ENCODE measurements around the gene MYO10. TPM values are rescaled to one million over a fixed set of nuclear protein-coding genes. Genes with fewer than 3 reads are reported as not detected.
A peak's percentile ranks its signal among the peaks of the same experiment; 100 is the strongest.

Gene MYO10
- total and polyA plus RNA-seq, 8 donors, result 32.6 to 71.5 (median 65.0) TPM

DNA sequence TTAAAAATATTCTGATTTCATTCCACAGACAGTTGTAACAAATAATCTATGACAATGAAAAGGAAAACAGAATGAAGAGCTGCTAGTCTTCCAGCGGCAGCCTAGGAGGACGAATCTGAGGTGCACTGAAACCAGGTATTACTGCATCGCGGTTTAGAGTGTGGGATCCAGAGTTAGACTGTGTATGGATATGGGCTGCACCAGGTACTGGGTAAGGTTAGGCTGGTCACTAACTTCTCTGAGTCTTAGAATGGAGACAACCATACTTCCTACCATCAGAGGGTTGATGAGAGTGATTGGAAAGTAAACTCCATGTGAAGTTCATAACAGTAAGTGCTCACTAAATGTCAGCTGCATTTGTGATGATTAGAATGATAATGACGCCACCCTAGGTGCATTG is 158.7 kb downstream of the MYO10 start:
- TF ChIP-seq, protein P1, sequence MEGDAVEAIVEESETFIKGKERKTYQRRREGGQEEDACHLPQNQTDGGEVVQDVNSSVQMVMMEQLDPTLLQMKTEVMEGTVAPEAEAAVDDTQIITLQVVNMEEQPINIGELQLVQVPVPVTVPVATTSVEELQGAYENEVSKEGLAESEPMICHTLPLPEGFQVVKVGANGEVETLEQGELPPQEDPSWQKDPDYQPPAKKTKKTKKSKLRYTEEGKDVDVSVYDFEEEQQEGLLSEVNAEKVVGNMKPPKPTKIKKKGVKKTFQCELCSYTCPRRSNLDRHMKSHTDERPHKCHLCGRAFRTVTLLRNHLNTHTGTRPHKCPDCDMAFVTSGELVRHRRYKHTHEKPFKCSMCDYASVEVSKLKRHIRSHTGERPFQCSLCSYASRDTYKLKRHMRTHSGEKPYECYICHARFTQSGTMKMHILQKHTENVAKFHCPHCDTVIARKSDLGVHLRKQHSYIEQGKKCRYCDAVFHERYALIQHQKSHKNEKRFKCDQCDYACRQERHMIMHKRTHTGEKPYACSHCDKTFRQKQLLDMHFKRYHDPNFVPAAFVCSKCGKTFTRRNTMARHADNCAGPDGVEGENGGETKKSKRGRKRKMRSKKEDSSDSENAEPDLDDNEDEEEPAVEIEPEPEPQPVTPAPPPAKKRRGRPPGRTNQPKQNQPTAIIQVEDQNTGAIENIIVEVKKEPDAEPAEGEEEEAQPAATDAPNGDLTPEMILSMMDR (IDR thresholded peaks at IDR 0.05), result no peak
- Histone ChIP-seq H3K27me3 (no peaks in the 10 kb centered on the region), H3K9me3 (no peaks in the 10 kb centered on the region), H3K4me1 (peaks cover 0 to 6% of the 10 kb centered on the region in 2 donors), H3K36me3 (peaks cover 0 to 6% of the 10 kb centered on the region in 2 donors), H3K4me3 (no peak overlapping the region), H3K27ac (no peak overlapping the region)
- DNase-seq (no peak), ATAC-seq (no peak)
- intact Hi-C loops (cut with DNase I), result no loop called here

DNA sequence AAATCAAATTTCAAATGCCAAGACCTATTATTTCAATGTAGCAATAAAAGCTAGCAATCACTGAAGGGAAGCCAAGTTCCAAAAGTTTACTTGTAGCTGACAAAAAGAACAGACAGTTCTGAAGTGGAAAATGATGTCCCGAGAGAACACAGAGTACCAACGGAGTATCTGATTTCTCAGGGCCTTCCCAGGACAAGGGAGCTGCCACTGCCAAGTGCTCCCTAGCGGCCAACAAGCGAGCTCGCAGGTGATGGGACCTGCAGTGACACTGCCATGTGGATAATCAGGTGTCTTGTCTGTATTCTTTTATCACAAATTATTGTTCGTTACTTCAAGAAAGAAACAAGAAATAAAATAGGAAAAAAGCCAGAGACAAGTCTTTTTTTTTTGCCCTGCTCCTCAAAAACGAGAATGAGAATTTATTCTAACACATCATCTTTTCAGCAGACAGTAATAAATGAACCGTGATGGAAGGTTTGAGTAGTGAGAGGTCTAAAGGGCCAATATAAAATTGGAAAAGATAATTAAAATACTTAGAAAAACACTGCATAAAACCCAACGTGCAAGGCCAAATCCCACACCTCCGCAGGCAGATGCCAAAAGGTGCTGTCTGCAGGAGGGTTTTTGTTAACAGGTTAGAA is 159.4 kb downstream of the MYO10 start:
- Histone ChIP-seq H3K27ac (no peak overlapping the region), H3K4me3 (no peak overlapping the region), H3K4me1 (peaks cover 0 to 6% of the 10 kb centered on the region in 2 donors), H3K27me3 (no peaks in the 10 kb centered on the region), H3K36me3 (peaks cover 0 to 3% of the 10 kb centered on the region in 2 donors), H3K9me3 (no peaks in the 10 kb centered on the region)
- no peak for DNase-seq
- TF ChIP-seq, protein P1 (IDR thresholded peaks at IDR 0.05), result no peak
- ATAC-seq, result no peak
- intact Hi-C loops (cut with DNase I), result no loop called here

DNA sequence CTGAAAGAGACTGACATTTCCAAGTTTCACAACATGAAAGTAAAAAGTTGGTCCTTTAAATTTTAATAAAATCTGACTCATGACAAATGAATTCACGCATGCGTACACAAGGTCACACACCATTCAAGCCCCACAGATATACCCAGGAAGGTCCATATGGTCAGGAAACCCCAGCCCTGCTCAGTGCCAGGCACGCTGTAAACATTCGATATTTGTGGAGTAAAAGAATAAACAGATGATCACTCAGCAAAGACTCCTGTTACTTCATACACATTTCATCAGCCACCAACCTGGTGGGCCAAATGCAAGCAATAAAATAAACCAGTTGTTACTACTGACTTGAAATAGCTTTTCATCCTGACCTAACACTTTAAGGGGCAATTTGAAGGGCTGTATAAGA is 161.3 kb downstream of the MYO10 start:
- intact Hi-C loops (cut with DNase I), result no loop called here
- H3K27ac ChIP-seq, result no peak overlapping the region
- peaks cover 0 to 4% of the 10 kb centered on the region in 2 donors for H3K36me3 ChIP-seq
- no peaks in the 10 kb centered on the region for H3K27me3 ChIP-seq
- H3K9me3 ChIP-seq, result no peaks in the 10 kb centered on the region
- ATAC-seq, result no peak
- peak in 1 of 4 donors; percentile 54 for DNase-seq
- peaks cover 0 to 6% of the 10 kb centered on the region in 2 donors for H3K4me1 ChIP-seq
- TF ChIP-seq, protein P1 (IDR thresholded peaks at IDR 0.05), result no peak
- no peak overlapping the region for H3K4me3 ChIP-seq

DNA sequence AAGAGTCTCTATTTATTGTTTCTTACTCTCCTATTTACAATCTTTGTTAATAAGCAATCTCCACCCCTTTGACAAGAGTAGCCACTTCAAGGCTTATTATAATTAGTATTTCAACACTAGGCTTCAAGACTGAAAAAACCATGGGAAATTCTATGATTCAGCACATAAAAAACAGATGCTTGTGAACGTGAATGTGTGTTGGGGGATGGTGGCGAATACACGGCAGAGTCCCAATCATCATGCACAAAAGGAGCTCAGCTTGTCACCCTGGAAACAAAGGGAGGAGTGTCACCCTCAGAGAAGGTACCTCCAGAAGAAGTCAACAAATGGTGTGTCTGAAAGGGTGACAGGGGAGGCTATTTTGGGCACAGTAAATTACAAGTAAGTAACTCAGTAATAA is 162.1 kb downstream of the MYO10 start:
- Histone ChIP-seq H3K27ac (no peak overlapping the region), H3K4me3 (no peak overlapping the region), H3K27me3 (no peaks in the 10 kb centered on the region), H3K36me3 (peaks cover 0 to 4% of the 10 kb centered on the region in 2 donors), H3K4me1 (peaks cover 0 to 6% of the 10 kb centered on the region in 2 donors), H3K9me3 (no peaks in the 10 kb centered on the region)
- intact Hi-C loops (cut with DNase I), result no loop called here
- no peak for ATAC-seq
- TF ChIP-seq, protein P1 (IDR thresholded peaks at IDR 0.05), result no peak
- DNase-seq, result no peak

DNA sequence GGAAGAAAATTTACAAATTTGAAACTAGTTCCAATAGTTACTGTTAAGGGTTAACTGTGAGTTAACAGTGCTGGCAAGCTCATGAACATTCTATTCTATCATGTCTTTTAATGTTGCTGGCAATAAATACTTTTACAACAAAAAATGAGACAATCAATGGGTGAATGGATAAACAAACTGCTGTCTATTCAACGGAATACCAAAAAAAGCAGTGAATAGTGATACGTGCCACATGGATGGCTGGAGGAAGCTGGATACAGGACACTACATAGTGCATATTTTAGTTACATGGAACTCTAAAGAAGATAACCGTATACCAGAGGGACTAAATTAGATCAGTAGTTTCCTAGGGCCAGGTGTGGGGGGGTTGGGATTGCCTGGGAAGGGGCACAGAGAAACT is 163.5 kb downstream of the MYO10 start:
- Histone ChIP-seq H3K36me3 (peaks cover 0 to 10% of the 10 kb centered on the region in 2 donors), H3K27ac (no peak overlapping the region), H3K4me1 (peaks cover 0 to 6% of the 10 kb centered on the region in 2 donors), H3K9me3 (no peaks in the 10 kb centered on the region), H3K27me3 (no peaks in the 10 kb centered on the region), H3K4me3 (no peak overlapping the region)
- no peak for ATAC-seq
- DNase-seq, result no peak
- intact Hi-C loops (cut with DNase I), result no loop called here
- TF ChIP-seq, protein P1 (IDR thresholded peaks at IDR 0.05), result no peak

Measured in left lung (tissue), 10 donors.